SK-N-SH treated with all-trans-retinoic acid at 6 μM for 48 hours (cell line): ENCODE results near the gene ALS2.

Experiments used
- ATAC-seq: fragments of 200-7000 bp; cut with Tn5 transposase; 3 replicates; pipeline ENCODE4 v1.9.1; 2020; ENCODE audit warnings: mild to moderate bottlenecking, moderate library complexity
- BACH2 ChIP-seq: fragments of 250-450 bp; sonication (Bioruptor Pico); IDR thresholded peaks from 2 replicates; pipeline ENCODE4 v1.9.0; 2021; ENCODE audit warnings: mild to moderate bottlenecking, borderline replicate concordance
- CSDC2 ChIP-seq: fragments of 250-450 bp; sonication (Bioruptor Pico); IDR thresholded peaks from 2 replicates; pipeline ENCODE4 v1.5.0; 2020; ENCODE audit warnings: mild to moderate bottlenecking, moderate library complexity
- GLIS3 ChIP-seq: fragments of 250-450 bp; sonication (Bioruptor Pico); IDR thresholded peaks from 2 replicates; pipeline ENCODE4 v1.5.0; 2020; ENCODE audit warnings: mild to moderate bottlenecking, moderate library complexity
- ISL1 ChIP-seq: fragments of 250-450 bp; sonication (Bioruptor Pico); IDR thresholded peaks from 2 replicates; pipeline ENCODE4 v2.1.2; 2022; ENCODE audit warnings: mild to moderate bottlenecking, moderate library complexity
- OSR1 ChIP-seq: fragments of 250-450 bp; sonication (Bioruptor Pico); IDR thresholded peaks from 2 replicates; pipeline ENCODE4 v1.8.0; 2022; ENCODE audit warnings: moderate library complexity, mild to moderate bottlenecking, inconsistent platforms
- RARB ChIP-seq: fragments of 250-450 bp; sonication (Bioruptor Pico); IDR thresholded peaks from 2 replicates; pipeline ENCODE4 v1.8.0; 2021; ENCODE audit warnings: mild to moderate bottlenecking, moderate library complexity
- SNAI2 ChIP-seq: fragments of 250-450 bp; sonication (Bioruptor Pico); IDR thresholded peaks from 2 replicates; pipeline ENCODE4 v1.5.0; 2020; ENCODE audit warnings: mild to moderate bottlenecking, moderate library complexity
- TCF4 ChIP-seq: fragments of 250-450 bp; sonication (Bioruptor Pico); IDR thresholded peaks from 2 replicates; pipeline ENCODE4 v1.8.0; 2021; ENCODE audit warnings: mild to moderate bottlenecking, moderate library complexity, borderline replicate concordance
- TOX ChIP-seq: fragments of 250-450 bp; sonication (Bioruptor Pico); IDR thresholded peaks from 2 replicates; pipeline ENCODE4 v1.8.0; 2021; ENCODE audit warnings: mild to moderate bottlenecking, moderate library complexity, borderline replicate concordance
- ZC3H10 ChIP-seq: fragments of 250-450 bp; sonication (Bioruptor Pico); IDR thresholded peaks from 2 replicates; pipeline ENCODE4 v1.5.1; 2021; ENCODE audit warnings: mild to moderate bottlenecking, moderate library complexity
- ZFP3 ChIP-seq: fragments of 250-450 bp; sonication (Bioruptor Pico); IDR thresholded peaks from 2 replicates; pipeline ENCODE4 v1.5.0; 2020; ENCODE audit warnings: mild to moderate bottlenecking, moderate library complexity
- ZFP30 ChIP-seq: fragments of 450-650 bp; formaldehyde crosslinking; IDR thresholded peaks from 2 replicates; pipeline ENCODE4 v1.5.0; 2022; ENCODE audit warnings: mild to moderate bottlenecking, moderate library complexity
- ZNF565 ChIP-seq: fragments of 450-650 bp; formaldehyde crosslinking; conservative IDR thresholded peaks from 2 replicates; pipeline ENCODE4 v1.5.0; 2020; ENCODE audit warnings: low read depth, mild to moderate bottlenecking, moderate library complexity
- ZNF8 ChIP-seq: fragments of 450-650 bp; formaldehyde crosslinking; IDR thresholded peaks from 2 replicates; pipeline ENCODE4 v1.5.0; 2020; ENCODE audit warnings: mild to moderate bottlenecking, moderate library complexity
- TF ChIP-seq, protein P1 (sequence below): fragments of 250-450 bp; sonication (Bioruptor Pico); IDR thresholded peaks from 2 replicates; pipeline ENCODE4 v1.5.1; 2021; ENCODE audit warnings: mild to moderate bottlenecking, moderate library complexity
- TF ChIP-seq, protein P2 (sequence below): fragments of 250-450 bp; sonication (Bioruptor Pico); IDR thresholded peaks from 2 replicates; pipeline ENCODE4 v1.5.0; 2020; ENCODE audit warnings: mild to moderate bottlenecking, moderate library complexity
- TF ChIP-seq, protein P3 (sequence below): fragments of 250-450 bp; sonication (Bioruptor Pico); IDR thresholded peaks from 2 replicates; pipeline ENCODE4 v1.8.0; 2020; ENCODE audit warnings: mild to moderate bottlenecking, moderate library complexity, borderline replicate concordance
- TF ChIP-seq, protein P4 (sequence below): fragments of 250-450 bp; sonication (Bioruptor Pico); IDR thresholded peaks from 2 replicates; pipeline ENCODE4 v1.5.1; 2020; ENCODE audit warnings: low read depth, mild to moderate bottlenecking, moderate library complexity
- TF ChIP-seq, protein P5 (sequence below): fragments of 250-450 bp; sonication (Bioruptor Pico); IDR thresholded peaks from 2 replicates; pipeline ENCODE4 v1.8.0; 2021; ENCODE audit warnings: low read depth, mild to moderate bottlenecking, moderate library complexity, borderline replicate concordance

Gene ALS2

DNA sequence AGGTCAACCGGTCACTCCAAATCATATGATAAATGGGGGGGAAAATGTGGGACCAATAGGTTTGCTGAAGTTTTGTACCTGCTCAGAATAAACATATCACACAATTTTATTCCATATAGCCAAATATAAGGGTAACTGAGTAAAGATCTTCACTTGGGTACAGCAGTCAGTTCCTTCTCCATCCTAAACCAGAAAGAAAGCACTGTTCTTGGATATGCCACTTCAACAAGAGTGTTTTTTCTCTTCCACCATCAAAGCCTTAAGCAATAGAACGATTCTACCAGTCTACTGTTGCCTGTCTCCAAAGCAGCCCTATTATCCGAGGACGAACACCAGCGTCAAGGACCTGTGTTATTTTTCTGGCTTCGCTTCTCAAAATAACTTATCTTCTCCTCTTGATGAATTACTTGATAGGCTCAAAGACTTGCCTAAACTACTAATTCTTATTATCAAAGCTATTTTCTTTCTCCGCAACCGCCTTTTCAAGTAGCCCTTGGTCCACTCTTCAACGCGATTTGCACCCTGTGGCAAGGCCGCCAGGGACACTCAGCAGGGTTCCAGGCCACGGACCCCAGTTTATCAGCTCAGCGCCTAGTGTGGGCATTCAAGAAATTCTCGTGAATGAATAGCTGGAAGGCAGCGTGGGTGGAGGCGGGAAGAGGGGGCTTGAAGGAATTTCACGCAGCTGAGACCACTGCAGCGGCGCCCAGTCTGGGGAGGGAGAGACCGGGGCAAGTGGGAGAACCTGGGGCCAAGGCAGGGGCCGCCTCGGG, 646 bp downstream of the ALS2 start (continued):
- no peak for TF ChIP-seq ISL1 (CRISPR knock-in tag)
- TF ChIP-seq TCF4 (CRISPR knock-in tag) = no peak
- TF ChIP-seq, protein P1, sequence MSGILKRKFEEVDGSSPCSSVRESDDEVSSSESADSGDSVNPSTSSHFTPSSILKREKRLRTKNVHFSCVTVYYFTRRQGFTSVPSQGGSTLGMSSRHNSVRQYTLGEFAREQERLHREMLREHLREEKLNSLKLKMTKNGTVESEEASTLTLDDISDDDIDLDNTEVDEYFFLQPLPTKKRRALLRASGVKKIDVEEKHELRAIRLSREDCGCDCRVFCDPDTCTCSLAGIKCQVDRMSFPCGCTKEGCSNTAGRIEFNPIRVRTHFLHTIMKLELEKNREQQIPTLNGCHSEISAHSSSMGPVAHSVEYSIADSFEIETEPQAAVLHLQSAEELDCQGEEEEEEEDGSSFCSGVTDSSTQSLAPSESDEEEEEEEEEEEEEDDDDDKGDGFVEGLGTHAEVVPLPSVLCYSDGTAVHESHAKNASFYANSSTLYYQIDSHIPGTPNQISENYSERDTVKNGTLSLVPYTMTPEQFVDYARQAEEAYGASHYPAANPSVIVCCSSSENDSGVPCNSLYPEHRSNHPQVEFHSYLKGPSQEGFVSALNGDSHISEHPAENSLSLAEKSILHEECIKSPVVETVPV = no peak
- no peak for TF ChIP-seq RARB

DNA sequence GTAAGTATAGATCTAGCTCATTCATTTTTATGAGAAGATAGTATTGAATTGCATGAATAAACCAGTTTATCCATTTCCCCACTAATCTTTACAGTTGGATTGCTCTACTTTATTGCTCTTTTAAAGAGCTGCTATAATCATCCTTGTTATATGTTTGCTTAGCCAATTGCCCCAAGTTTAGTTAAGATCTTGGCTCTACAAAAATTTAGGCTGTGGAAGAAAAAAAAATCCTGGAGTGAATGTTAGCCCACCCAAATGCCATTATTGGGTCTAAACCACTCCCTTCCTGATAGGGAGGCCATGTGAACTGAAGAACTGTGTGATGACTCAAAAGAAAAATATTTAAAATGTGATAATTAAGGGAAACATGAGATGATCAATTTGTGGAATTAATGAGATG, 2.9 kb downstream of the ALS2 start:
- TF ChIP-seq, protein P2, sequence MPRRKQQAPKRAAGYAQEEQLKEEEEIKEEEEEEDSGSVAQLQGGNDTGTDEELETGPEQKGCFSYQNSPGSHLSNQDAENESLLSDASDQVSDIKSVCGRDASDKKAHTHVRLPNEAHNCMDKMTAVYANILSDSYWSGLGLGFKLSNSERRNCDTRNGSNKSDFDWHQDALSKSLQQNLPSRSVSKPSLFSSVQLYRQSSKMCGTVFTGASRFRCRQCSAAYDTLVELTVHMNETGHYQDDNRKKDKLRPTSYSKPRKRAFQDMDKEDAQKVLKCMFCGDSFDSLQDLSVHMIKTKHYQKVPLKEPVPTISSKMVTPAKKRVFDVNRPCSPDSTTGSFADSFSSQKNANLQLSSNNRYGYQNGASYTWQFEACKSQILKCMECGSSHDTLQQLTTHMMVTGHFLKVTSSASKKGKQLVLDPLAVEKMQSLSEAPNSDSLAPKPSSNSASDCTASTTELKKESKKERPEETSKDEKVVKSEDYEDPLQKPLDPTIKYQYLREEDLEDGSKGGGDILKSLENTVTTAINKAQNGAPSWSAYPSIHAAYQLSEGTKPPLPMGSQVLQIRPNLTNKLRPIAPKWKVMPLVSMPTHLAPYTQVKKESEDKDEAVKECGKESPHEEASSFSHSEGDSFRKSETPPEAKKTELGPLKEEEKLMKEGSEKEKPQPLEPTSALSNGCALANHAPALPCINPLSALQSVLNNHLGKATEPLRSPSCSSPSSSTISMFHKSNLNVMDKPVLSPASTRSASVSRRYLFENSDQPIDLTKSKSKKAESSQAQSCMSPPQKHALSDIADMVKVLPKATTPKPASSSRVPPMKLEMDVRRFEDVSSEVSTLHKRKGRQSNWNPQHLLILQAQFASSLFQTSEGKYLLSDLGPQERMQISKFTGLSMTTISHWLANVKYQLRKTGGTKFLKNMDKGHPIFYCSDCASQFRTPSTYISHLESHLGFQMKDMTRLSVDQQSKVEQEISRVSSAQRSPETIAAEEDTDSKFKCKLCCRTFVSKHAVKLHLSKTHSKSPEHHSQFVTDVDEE (CRISPR knock-in tag) = no peak
- TF ChIP-seq CSDC2 = no peak
- no peak for TF ChIP-seq OSR1 (CRISPR knock-in tag)
- TF ChIP-seq ZC3H10 (CRISPR knock-in tag) = no peak
- no peak for TF ChIP-seq SNAI2
- no peak for TF ChIP-seq ZFP30 (CRISPR knock-in tag)
- TF ChIP-seq GLIS3 = no peak
- TF ChIP-seq ZNF8 (CRISPR knock-in tag) = no peak
- no peak for TF ChIP-seq TCF4 (CRISPR knock-in tag)
- no peak for TF ChIP-seq RARB
- TF ChIP-seq, protein P3, sequence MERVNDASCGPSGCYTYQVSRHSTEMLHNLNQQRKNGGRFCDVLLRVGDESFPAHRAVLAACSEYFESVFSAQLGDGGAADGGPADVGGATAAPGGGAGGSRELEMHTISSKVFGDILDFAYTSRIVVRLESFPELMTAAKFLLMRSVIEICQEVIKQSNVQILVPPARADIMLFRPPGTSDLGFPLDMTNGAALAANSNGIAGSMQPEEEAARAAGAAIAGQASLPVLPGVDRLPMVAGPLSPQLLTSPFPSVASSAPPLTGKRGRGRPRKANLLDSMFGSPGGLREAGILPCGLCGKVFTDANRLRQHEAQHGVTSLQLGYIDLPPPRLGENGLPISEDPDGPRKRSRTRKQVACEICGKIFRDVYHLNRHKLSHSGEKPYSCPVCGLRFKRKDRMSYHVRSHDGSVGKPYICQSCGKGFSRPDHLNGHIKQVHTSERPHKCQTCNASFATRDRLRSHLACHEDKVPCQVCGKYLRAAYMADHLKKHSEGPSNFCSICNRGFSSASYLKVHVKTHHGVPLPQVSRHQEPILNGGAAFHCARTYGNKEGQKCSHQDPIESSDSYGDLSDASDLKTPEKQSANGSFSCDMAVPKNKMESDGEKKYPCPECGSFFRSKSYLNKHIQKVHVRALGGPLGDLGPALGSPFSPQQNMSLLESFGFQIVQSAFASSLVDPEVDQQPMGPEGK = no peak
- TF ChIP-seq TOX (CRISPR knock-in tag) = no peak
- TF ChIP-seq, protein P4, sequence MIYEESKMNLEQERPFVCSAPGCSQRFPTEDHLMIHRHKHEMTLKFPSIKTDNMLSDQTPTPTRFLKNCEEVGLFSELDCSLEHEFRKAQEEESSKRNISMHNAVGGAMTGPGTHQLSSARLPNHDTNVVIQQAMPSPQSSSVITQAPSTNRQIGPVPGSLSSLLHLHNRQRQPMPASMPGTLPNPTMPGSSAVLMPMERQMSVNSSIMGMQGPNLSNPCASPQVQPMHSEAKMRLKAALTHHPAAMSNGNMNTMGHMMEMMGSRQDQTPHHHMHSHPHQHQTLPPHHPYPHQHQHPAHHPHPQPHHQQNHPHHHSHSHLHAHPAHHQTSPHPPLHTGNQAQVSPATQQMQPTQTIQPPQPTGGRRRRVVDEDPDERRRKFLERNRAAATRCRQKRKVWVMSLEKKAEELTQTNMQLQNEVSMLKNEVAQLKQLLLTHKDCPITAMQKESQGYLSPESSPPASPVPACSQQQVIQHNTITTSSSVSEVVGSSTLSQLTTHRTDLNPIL (CRISPR knock-in tag) = no peak
- no peak for TF ChIP-seq ZFP3 (CRISPR knock-in tag)
- TF ChIP-seq, protein P5, sequence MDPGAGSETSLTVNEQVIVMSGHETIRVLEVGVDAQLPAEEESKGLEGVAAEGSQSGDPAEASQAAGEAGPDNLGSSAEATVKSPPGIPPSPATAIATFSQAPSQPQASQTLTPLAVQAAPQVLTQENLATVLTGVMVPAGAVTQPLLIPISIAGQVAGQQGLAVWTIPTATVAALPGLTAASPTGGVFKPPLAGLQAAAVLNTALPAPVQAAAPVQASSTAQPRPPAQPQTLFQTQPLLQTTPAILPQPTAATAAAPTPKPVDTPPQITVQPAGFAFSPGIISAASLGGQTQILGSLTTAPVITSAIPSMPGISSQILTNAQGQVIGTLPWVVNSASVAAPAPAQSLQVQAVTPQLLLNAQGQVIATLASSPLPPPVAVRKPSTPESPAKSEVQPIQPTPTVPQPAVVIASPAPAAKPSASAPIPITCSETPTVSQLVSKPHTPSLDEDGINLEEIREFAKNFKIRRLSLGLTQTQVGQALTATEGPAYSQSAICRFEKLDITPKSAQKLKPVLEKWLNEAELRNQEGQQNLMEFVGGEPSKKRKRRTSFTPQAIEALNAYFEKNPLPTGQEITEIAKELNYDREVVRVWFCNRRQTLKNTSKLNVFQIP (CRISPR knock-in tag) = no peak
- TF ChIP-seq, protein P1 = no peak
- no peak for ATAC-seq

DNA sequence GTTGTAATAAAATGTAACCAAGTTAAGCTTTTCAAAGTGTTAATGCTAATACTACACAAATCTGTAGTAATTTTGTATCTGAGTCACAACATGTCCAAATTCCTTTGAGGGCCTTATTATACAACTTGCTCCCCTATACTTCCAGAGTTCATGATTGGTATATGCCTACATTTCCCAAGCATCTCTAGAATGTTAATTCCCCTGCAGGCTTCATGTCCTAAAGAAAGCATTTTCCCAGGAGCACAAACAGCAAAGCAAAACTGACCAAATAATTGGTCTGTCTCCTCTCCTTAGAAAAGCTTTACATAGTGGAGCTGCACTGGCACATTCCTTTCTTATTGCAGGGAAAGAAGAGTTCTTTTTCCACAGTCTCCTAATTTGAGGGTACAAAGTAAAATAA, 3.7 kb downstream of the ALS2 start:
- no peak for ATAC-seq
- no peak for TF ChIP-seq BACH2 (CRISPR knock-in tag)
- no peak for TF ChIP-seq OSR1 (CRISPR knock-in tag)
- no peak for TF ChIP-seq ZC3H10 (CRISPR knock-in tag)
- TF ChIP-seq, protein P1 = no peak
- TF ChIP-seq ISL1 (CRISPR knock-in tag) = no peak
- TF ChIP-seq, protein P5 (CRISPR knock-in tag) = no peak
- no peak for TF ChIP-seq TCF4 (CRISPR knock-in tag)
- TF ChIP-seq ZNF565 (CRISPR knock-in tag) = no peak
- no peak for TF ChIP-seq ZFP30 (CRISPR knock-in tag)
- no peak for TF ChIP-seq ZFP3 (CRISPR knock-in tag)
- TF ChIP-seq, protein P2 (CRISPR knock-in tag) = no peak
